KG1 (cell line): Measurements from ENCODE around the gene TBC1D3E.
"Not testable (repeated sequence)": the region's sequence is repeated elsewhere in the genome, so short reads cannot be mapped to it uniquely, and the experiment has no call there.

Experiments
- DNase-seq: peaks from one replicate; lab custom pipeline; 2025; lab: John Stamatoyannopoulos, UW

Gene TBC1D3E

DNA sequence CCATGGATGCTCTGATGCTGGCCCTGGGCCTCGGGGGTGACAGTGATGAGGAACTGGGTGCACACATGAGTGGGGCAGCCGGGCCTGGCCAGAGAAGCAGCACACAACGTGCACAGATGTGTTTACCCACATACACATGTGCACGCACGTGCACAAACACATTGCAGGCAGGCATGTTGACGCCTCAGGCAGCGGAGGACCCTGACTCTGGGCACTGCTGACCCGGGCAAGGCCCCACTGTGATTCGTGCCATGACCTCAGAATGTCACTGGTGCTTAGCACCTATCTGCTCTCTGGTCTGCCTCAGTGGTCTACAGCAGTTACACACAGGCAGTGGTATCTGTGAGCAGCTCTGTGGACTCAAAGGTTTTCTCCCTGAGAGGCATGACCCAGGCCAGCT is at the start of gene TBC1D3E:
TSS of gene TBC1D3E (plus strand) at position 301 of the 400 bp plus-strand sequence. CDS start 1,545 bp downstream, outside the sequence.
- DNase-seq = not testable (repeated sequence)

- not testable (repeated sequence) for DNase-seq
These were observed 40.4 kb upstream of the TBC1D3E start for GRCh38 chr17:38087344-38087743.

DNA sequence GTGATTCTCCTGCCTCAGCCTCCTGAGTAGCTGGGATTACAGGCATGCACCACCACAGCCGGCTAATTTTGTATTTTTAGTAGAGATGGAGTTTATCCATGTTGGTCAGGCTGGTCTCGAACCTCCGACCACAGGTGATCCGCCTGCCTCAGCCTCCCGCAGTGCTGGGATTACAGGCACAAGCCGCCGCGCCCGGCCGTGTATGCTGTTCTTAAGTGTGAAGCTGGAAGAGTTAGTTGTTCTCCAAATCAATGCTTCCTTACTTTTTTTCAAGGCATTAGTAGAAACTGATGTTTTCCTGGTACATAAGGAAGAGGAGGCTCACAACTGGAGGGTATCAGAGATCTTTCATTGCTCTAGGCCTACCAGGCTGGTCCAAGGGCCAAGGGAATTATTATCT is 39.6 kb upstream of the TBC1D3E start:
- DNase-seq = not testable (repeated sequence)

DNA sequence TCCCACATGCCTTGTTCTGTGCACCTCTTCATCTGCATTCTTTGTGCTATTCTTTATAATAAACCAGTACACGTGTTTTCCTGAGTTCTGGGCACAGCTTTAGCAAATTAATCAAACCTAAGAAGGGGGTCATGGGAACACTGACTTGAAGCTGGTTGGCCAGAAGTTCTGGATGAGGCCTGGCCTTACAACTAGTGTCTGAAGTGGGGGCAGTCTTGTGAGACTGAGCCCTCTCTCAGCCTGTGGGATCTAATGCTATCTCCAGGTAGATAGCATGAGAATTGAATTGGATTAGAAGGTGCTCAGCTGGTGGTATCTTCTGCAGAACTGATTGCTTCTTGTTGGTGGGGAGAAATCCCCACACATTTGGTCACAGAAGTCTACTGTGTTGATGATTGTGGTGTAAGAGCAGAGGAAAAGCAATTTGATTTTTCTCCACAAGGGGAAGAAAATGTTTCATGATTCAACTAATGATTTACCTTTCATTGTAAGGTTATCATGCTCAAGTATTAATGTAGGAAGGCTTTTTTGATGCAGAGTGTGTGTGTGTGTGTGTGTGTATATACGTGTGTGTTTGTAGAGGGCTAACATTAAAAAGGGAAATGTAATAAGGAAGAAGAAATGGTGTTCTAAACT is 33.6 kb upstream of the TBC1D3E start:
- DNase-seq = not testable (repeated sequence)

GRCh38 chr17:38099262-38099661 is 28.5 kb upstream of the TBC1D3E start:
- DNase-seq = not testable (repeated sequence)

DNA sequence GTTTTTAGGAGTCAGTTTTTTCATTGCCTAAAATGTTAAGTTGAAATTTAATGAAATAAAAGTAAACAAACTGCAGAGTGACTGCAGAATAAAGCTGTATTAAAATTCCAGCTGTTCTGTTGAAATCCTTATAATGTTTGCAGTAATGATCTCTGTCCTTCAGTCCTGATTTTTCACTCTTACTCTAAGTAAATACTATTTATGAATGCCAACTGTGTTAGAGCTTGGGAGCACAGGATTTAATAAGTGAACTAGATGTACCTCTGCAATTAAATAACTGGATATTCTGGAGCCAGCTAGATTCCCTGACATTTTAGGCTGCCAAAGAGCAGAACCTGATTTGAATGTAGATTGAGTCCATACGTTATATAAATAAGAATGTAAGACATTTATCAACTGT is 7.9 kb upstream of the TBC1D3E start:
- not testable (repeated sequence) for DNase-seq

DNA sequence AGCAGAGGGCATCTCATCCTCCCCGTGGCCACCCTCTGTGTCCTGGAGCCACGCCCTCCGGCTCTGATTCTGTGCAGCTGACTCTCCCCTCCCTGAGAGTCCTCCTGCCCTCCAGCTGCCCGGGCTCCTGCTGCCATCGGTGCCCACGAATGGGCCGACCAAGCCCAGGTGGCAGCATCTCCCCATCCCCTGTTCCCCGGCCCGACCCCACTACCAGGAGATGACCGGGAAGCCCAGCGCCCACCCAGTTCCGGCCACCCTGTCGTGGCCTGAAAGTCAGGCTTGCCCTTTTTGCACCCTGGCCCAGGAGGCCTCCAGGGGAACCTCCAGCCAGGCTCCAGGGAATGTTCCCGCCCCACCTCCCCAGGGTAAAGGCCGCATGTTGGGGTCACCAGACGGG is 7.1 kb downstream of the TBC1D3E start:
- not testable (repeated sequence) for DNase-seq
